D341Med (cell line): ENCODE measurements around the gene CDKN1C.

ENCODE experiments used
- DNase-seq: peaks from one replicate; pipeline ENCODE4 v3.0.0; 2012; ENCODE audit warnings: low spot score

Gene CDKN1C

GRCh38 chr11:2869561-2870427, 15.8 kb downstream of the CDKN1C start:
- no peak for DNase-seq

- no peak for DNase-seq
Measured at GRCh38 chr11:2869134-2869526, 16.4 kb downstream of the CDKN1C start.

GRCh38 chr11:2868506-2869133, 17.0 kb downstream of the CDKN1C start:
- DNase-seq: no peak

GRCh38 chr11:2867722-2868505, 17.7 kb downstream of the CDKN1C start:
- DNase-seq: no peak

- DNase-seq: no peak
Measured at GRCh38 chr11:2867142-2867541, 18.4 kb downstream of the CDKN1C start.

GRCh38 chr11:2865922-2866577, 19.5 kb downstream of the CDKN1C start:
- DNase-seq: no peak

GRCh38 chr11:2864901-2865300, 20.7 kb downstream of the CDKN1C start:
- DNase-seq: no peak

GRCh38 chr11:2863276-2863618, 22.3 kb downstream of the CDKN1C start:
- DNase-seq: no peak

GRCh38 chr11:2862395-2863275, 22.9 kb downstream of the CDKN1C start:
- no peak for DNase-seq

- DNase-seq: no peak
Measured at GRCh38 chr11:2860636-2861035, 24.9 kb downstream of the CDKN1C start.

- DNase-seq: no peak
Measured at GRCh38 chr11:2859699-2860037, 25.9 kb downstream of the CDKN1C start.

- no peak for DNase-seq
Measured at GRCh38 chr11:2858995-2859698, 26.4 kb downstream of the CDKN1C start.

- no peak for DNase-seq
Measured at GRCh38 chr11:2857918-2858317, 27.7 kb downstream of the CDKN1C start.

- no peak for DNase-seq
Measured at GRCh38 chr11:2857276-2857675, 28.3 kb downstream of the CDKN1C start.

GRCh38 chr11:2855162-2855561, 30.4 kb downstream of the CDKN1C start:
- DNase-seq: no peak

GRCh38 chr11:2853997-2854560, 31.5 kb downstream of the CDKN1C start:
- DNase-seq: no peak

- DNase-seq: no peak
Measured at GRCh38 chr11:2853401-2853800, 32.2 kb downstream of the CDKN1C start.

GRCh38 chr11:2849994-2850770, 35.4 kb downstream of the CDKN1C start:
- no peak for DNase-seq

GRCh38 chr11:2848497-2848896, 37.1 kb downstream of the CDKN1C start:
- DNase-seq: no peak

- DNase-seq: no peak
Measured at GRCh38 chr11:2847561-2847960, 38.0 kb downstream of the CDKN1C start.
